HAP-1 (cell line): ENCODE results near the gene MAS1.

ENCODE experiments used
- DNase-seq, 2 experiments: peaks; one replicate each; pipeline ENCODE4 v3.0.0-alpha.2; 2016 to 2020; ENCODE audit warnings: low spot score in 2 of 2
- H3K27me3 ChIP-seq: fragments of 250-450 bp; sonication (Bioruptor Pico); 2 replicates; pipeline ENCODE4 v1.5.1; 2020; ENCODE audit warnings: low read depth, mild to moderate bottlenecking, moderate library complexity
- H3K36me3 ChIP-seq: fragments of 250-450 bp; sonication (Bioruptor Pico); replicated peaks from 2 replicates; pipeline ENCODE4 v1.5.1; 2020; ENCODE audit warnings: mild to moderate bottlenecking
- H3K4me1 ChIP-seq: fragments of 250-450 bp; sonication (Bioruptor Pico); 2 replicates; pipeline ENCODE4 v1.5.1; 2020; ENCODE audit warnings: mild to moderate bottlenecking
- H3K4me3 ChIP-seq: fragments of 250-450 bp; sonication (Bioruptor Pico); 2 replicates; pipeline ENCODE4 v1.5.1; 2020; ENCODE audit warnings: mild to moderate bottlenecking, moderate library complexity
- H3K9me3 ChIP-seq: fragments of 250-450 bp; sonication (Bioruptor Pico); 2 replicates; pipeline ENCODE4 v1.5.1; 2020; ENCODE audit warnings: mild to moderate bottlenecking, moderate library complexity
- in situ Hi-C: fragments of 300-500 bp; cut with MboI; formaldehyde crosslinking; loops from 3 replicates; pipeline ENCODE4 v1.14.3; 2020; ENCODE audit warnings: low sequenced_read_pairs, inconsistent platforms, mixed read lengths

MAS1 gene

DNA sequence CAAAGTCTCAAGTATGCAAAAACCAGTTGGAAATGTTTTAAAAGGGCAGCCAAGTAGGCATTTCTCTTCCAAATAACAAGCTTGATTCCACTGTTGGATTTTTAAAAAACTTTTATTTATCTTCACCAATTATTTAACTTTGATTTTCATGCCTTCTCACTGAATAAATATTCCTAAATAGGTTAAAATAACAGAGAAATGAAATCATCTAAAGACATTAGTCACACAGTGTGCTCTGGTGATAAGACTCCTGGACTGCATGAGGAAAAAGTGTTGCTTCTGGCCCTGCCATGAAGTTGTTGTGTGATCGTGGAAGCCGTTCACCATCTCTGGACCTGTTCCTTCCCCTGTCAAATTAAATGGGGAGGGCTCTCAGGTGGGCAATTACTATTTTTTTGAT lies 44.3 kb downstream of the MAS1 start:
- in situ Hi-C loops = no loop called here
- Histone ChIP-seq H3K4me1 (no peaks in the 10 kb centered on the region), H3K9me3 (0 out of 2 replicates have a peak, but pooled peaks cover 2% of the 10 kb centered on the region), H3K27me3 (no peaks in the 10 kb centered on the region), H3K36me3 (no peaks in the 10 kb centered on the region), H3K4me3 (no peak overlapping the region)
- no peak for DNase-seq

GRCh38 chr6:159935633-159936032 lies 44.8 kb downstream of the MAS1 start:
- Histone ChIP-seq H3K9me3 (0 out of 2 replicates have a peak, but pooled peaks cover 2% of the 10 kb centered on the region), H3K27me3 (no peaks in the 10 kb centered on the region), H3K4me1 (no peaks in the 10 kb centered on the region), H3K36me3 (no peaks in the 10 kb centered on the region), H3K4me3 (no peak overlapping the region)
- no peak for DNase-seq
- in situ Hi-C loops = no loop called here

DNA sequence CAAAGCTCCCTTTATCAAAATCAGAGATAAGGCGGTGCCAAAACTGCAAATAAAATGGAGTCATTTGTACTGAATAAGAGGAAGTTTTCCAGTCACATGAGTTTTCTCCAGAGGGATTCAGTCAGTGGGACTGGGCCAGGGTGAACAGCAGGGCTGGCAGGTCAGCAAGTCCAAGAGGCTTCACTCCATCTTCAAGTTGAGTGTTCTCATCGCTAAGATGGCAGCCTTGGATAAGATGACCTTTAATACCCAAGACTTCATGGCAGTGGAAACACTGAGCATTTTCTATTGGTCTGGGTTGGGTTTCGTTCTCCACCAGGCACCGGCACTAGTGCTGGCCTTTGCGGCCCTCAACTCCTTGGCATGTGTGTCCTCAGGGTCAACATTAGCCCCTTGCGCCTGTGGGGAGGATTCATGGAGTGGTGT lies 48.8 kb downstream of the MAS1 start:
- Histone ChIP-seq H3K4me3 (no peak overlapping the region), H3K36me3 (no peaks in the 10 kb centered on the region), H3K27me3 (no peaks in the 10 kb centered on the region), H3K9me3 (peaks cover 14% of the 10 kb centered on the region), H3K4me1 (no peaks in the 10 kb centered on the region)
- in situ Hi-C loops = no loop called here
- no peak for DNase-seq
